ENCODE measurements around the gene BMP8A. TPM values are rescaled to one million over a fixed set of nuclear protein-coding genes. Genes with fewer than 3 reads are reported as not detected.

The BMP8A gene
- total and polyA plus RNA-seq, 10 of the 15 experiments (the other 5 are each of a cell fraction or from before 2014, with no cell fraction given): not detected

DNA sequence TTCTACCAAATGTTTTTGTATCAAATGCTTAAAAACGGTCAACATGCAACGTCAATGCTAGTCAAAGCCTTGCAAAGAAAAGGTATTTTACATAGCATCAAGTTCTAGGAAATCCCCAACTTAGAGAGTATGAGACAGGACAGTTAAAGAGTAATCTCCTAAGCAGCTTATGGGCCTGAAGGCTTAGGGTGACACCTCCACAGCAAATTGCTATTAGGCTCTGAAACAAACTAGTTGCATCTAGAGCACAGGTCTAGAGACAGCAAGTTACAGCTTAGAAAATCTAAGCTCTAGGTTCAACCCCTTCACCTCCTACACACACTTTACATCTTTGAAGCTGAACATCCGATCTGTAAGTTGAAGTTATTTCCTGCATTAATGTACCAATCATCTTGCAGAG is 71.5 kb downstream of the BMP8A start (continued):
- TF ChIP-seq, protein P1, sequence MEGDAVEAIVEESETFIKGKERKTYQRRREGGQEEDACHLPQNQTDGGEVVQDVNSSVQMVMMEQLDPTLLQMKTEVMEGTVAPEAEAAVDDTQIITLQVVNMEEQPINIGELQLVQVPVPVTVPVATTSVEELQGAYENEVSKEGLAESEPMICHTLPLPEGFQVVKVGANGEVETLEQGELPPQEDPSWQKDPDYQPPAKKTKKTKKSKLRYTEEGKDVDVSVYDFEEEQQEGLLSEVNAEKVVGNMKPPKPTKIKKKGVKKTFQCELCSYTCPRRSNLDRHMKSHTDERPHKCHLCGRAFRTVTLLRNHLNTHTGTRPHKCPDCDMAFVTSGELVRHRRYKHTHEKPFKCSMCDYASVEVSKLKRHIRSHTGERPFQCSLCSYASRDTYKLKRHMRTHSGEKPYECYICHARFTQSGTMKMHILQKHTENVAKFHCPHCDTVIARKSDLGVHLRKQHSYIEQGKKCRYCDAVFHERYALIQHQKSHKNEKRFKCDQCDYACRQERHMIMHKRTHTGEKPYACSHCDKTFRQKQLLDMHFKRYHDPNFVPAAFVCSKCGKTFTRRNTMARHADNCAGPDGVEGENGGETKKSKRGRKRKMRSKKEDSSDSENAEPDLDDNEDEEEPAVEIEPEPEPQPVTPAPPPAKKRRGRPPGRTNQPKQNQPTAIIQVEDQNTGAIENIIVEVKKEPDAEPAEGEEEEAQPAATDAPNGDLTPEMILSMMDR (IDR thresholded peaks at IDR 0.05 in 2 of 3, conservative IDR thresholded peaks at IDR 0.05 in 1 of 3; ENCODE audit: control insufficient read depth in 2 of 3, extremely low read depth in 1 of 3, insufficient read depth in 1 of 3, low read depth in 3 of 3, low read length in 3 of 3): no peak

DNA sequence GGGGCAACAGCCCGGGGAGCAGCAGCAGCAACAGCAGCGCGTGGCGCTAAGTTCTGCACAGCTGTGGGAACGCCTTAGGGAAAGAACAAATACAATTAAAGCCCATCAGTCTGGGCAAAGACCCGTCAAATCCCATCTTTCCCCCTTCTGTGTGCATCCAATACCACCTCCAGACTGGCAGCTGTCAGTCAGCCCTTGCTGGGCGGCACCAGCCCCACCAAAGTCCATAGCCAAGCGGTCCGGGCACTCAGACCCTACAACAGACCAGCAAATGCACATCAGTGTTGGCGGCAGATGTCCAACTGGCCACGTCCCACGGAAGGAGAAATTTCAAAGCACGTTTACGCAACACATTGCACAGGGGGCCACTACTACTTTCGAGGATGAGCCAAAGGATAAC is 72.2 kb downstream of the BMP8A start:
- ChIA-PET SMC1A (ENCODE audit: uncharacterized antibody, unreplicated experiment) (no interaction called here), POLR2A (no interaction called here)

More for the DNA sequence above, 72.2 kb downstream of the BMP8A start:
- Histone ChIP-seq H4K20me1 (ENCODE audit: control insufficient read depth, insufficient read depth) (peaks cover 3% of the 10 kb centered on the region), H3K36me3 (ENCODE audit: control insufficient read depth in 2 of 2, insufficient read depth in 2 of 2, low read length in 1 of 2) (peaks cover 43 to 71% of the 10 kb centered on the region in 2 experiments), H3K4me2 (ENCODE audit: control insufficient read depth, insufficient read depth) (no peak overlapping the region), H3K79me2 (ENCODE audit: control insufficient read depth, insufficient read depth, low read length) (peaks cover 4% of the 10 kb centered on the region), H3K4me1 (ENCODE audit: control insufficient read depth, insufficient read depth, low read length) (no peaks in the 10 kb centered on the region), H3K27me3 (replicated peaks in 1 of 2; ENCODE audit: control insufficient read depth in 2 of 2, insufficient read depth in 2 of 2, low read length in 1 of 2) (no peaks in the 10 kb centered on the region), H3K4me3 (no peak overlapping the region), H3K9ac (ENCODE audit: control insufficient read depth, insufficient read depth, low read length) (no peak overlapping the region), H2AFZ (ENCODE audit: control insufficient read depth, low read depth, low read length) (no peak overlapping the region), H3K27ac (ENCODE audit: control insufficient read depth, insufficient read depth) (no peak overlapping the region), H3K9me3 (replicated peaks; ENCODE audit: control insufficient read depth, insufficient read depth, low read length) (no peaks in the 10 kb centered on the region; the same call in 2 of the 3 replicates)
- no peak for ATAC-seq
- intact Hi-C loops (cut with micrococcal nuclease; ENCODE audit: unreplicated experiment): no loop called here
- no peak for DNase-seq (ENCODE audit: low read depth, low spot score)
- TF ChIP-seq SMARCA5 (IDR thresholded peaks at IDR 0.05): no peak
- TF ChIP-seq CREM (IDR thresholded peaks at IDR 0.05; ENCODE audit: low read depth): no peak
- TF ChIP-seq, protein P2, sequence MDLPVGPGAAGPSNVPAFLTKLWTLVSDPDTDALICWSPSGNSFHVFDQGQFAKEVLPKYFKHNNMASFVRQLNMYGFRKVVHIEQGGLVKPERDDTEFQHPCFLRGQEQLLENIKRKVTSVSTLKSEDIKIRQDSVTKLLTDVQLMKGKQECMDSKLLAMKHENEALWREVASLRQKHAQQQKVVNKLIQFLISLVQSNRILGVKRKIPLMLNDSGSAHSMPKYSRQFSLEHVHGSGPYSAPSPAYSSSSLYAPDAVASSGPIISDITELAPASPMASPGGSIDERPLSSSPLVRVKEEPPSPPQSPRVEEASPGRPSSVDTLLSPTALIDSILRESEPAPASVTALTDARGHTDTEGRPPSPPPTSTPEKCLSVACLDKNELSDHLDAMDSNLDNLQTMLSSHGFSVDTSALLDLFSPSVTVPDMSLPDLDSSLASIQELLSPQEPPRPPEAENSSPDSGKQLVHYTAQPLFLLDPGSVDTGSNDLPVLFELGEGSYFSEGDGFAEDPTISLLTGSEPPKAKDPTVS (IDR thresholded peaks at IDR 0.05; ENCODE audit: low read depth, low read length): no peak
- TF ChIP-seq BCL11A (IDR thresholded peaks at IDR 0.05; ENCODE audit: low read depth, low read length): no peak
- TF ChIP-seq, protein P3, sequence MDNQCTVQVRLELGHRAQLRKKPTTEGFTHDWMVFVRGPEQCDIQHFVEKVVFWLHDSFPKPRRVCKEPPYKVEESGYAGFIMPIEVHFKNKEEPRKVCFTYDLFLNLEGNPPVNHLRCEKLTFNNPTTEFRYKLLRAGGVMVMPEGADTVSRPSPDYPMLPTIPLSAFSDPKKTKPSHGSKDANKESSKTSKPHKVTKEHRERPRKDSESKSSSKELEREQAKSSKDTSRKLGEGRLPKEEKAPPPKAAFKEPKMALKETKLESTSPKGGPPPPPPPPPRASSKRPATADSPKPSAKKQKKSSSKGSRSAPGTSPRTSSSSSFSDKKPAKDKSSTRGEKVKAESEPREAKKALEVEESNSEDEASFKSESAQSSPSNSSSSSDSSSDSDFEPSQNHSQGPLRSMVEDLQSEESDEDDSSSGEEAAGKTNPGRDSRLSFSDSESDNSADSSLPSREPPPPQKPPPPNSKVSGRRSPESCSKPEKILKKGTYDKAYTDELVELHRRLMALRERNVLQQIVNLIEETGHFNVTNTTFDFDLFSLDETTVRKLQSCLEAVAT (IDR thresholded peaks at IDR 0.05): no peak
- no peak for TF ChIP-seq RAD21 (IDR thresholded peaks at IDR 0.05; ENCODE audit: insufficient read depth, low read depth, low read length)
- no peak for TF ChIP-seq JUND (IDR thresholded peaks at IDR 0.05; ENCODE audit: low read depth, low read length)
- TF ChIP-seq, protein P4, sequence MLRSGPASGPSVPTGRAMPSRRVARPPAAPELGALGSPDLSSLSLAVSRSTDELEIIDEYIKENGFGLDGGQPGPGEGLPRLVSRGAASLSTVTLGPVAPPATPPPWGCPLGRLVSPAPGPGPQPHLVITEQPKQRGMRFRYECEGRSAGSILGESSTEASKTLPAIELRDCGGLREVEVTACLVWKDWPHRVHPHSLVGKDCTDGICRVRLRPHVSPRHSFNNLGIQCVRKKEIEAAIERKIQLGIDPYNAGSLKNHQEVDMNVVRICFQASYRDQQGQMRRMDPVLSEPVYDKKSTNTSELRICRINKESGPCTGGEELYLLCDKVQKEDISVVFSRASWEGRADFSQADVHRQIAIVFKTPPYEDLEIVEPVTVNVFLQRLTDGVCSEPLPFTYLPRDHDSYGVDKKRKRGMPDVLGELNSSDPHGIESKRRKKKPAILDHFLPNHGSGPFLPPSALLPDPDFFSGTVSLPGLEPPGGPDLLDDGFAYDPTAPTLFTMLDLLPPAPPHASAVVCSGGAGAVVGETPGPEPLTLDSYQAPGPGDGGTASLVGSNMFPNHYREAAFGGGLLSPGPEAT (IDR thresholded peaks at IDR 0.05; ENCODE audit: low read depth): no peak
- TF ChIP-seq POU2F2 (IDR thresholded peaks at IDR 0.05; ENCODE audit: borderline replicate concordance, low read depth, low read length): no peak
- TF ChIP-seq STAT1 (conservative IDR thresholded peaks at IDR 0.05): no peak
- WGBS (ENCODE audit: insufficient coverage, insufficient replicate concordance, low lambda C conversion rate, missing lambda C conversion rate): 94% methylated on average over 15 of the region's 15 CpGs
- FAIRE-seq: no peak
- ChIA-PET CTCF (interaction anchor here (2.9 kb wide), 1 partner anchor 12 kb away, joined by 13 read pairs; the partner anchor contains the start of gene PABPC4), RAD21 (ENCODE audit: unreplicated experiment) (no interaction called here)
- no TSS peak for BruUV-seq (replicated peaks)
- in situ Hi-C loops (cut with MboI): no loop called here

Measured in GM12878 (cell line).